PC-9 (cell line): Measurements from ENCODE around the gene PFAS.

Experiments used
- CTCF ChIP-seq: fragments of 200-600 bp; sonication (generic); conservative IDR thresholded peaks from 2 replicates; pipeline ENCODE4 v1.6.1; 2017; ENCODE audit warnings: mixed run types, antibody characterized with exemption, mild to moderate bottlenecking, moderate library complexity
- EZH2 ChIP-seq: fragments of 200-600 bp; sonication (generic); IDR thresholded peaks from 2 replicates; pipeline ENCODE4 v1.8.0; 2017; ENCODE audit warnings: antibody characterized with exemption, low read depth

- TF ChIP-seq CTCF (no peak), EZH2 (no peak)
Observed at GRCh38 chr17:8300226-8300625, 51.1 kb downstream of the PFAS start.
